Stomach smooth muscle (tissue), 2 donors: Measurements from ENCODE around the gene GLB1L2.

Experiments used
- H3K27ac ChIP-seq: one replicate; pipeline ENCODE4 v1.7.0; 2013; ENCODE audit warnings: mild to moderate bottlenecking, low read length, inconsistent platforms
- H3K27me3 ChIP-seq, 2 donors: one replicate each; pipeline ENCODE4 v1.7.0; 2013; ENCODE audit warnings: low read length in 2 of 2; ENCODE audit not compliant: insufficient read depth in 2 of 2, control insufficient read depth in 1 of 2
- H3K36me3 ChIP-seq, 2 donors: one replicate each; pipeline ENCODE4 v1.7.0; 2013; ENCODE audit warnings: low read length in 2 of 2; ENCODE audit not compliant: control insufficient read depth in 2 of 2, insufficient read depth in 2 of 2
- H3K4me1 ChIP-seq: one replicate; pipeline ENCODE4 v1.7.0; 2013; ENCODE audit warnings: low read length; ENCODE audit not compliant: control insufficient read depth, insufficient read depth
- H3K4me3 ChIP-seq, 2 donors: one replicate each; pipeline ENCODE4 v1.7.0; 2013; ENCODE audit warnings: low read length in 2 of 2
- H3K9ac ChIP-seq, 2 donors: one replicate each; pipeline ENCODE4 v1.7.0; 2013; ENCODE audit warnings: low read length in 2 of 2, mild to moderate bottlenecking in 1 of 2
- H3K9me3 ChIP-seq, 2 donors: one replicate each; pipeline ENCODE4 v1.7.0; 2013; ENCODE audit warnings: low read length in 2 of 2; ENCODE audit not compliant: control insufficient read depth in 2 of 2
- donor health status: healthy.
- donor health status: Pancreatic carcinoma.

The GLB1L2 gene

DNA sequence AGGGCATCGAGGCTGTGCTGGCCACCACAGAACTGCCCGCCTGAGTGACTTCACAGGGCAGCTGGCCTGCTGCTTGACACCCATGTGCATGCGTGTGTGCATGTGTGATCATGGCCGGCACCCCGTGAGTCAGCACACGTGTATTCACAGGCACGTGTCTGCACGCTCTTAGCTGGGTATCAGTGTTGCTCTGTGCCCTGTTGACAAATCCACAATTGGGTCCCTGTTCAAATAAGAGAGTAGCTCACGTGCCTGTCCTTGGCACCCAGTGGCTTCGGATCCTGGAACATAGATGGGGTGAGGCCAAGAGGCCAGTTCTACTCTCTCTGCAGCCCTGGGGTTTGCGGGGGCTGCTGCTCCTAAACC lies 66.3 kb downstream of the GLB1L2 start:
- Histone ChIP-seq H3K27ac (no peak overlapping the region), H3K9ac (no peak overlapping the region), H3K27me3 (peaks cover 5 to 8% of the 10 kb centered on the region in 2 donors)

DNA sequence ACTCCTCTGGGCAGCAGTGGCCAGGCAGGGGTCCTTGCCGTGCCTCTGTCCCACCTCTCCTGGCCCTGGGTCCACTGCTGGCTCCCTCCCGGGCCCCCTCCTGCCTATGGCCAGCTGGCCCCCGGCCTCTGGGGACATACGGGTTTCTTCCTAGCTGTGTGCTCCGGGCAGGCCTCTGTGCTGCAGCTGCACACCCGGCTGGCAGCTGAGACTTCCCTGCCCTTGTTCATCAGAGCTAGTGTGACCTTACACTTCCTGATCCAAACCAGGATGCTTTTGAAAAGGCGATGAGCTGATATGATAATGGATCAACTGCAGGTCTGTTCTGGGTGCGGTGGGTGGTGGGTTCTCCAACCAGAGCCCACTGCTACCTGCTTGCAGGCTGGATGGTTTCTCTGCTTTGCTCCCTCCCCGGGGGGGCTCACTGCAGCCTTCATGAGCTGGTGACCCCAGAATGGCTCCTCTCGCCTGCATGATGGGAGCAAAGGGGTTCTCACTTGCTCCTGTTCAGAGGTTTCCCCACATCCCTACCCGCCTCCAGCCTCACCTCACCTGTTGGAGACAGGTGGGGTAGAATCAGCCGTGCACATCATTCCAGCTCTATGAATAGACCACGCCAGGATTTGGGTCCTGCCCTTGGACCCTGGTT lies 67.0 kb downstream of the GLB1L2 start:
- no peaks in the 10 kb centered on the region for H3K36me3 ChIP-seq
- H3K4me3 ChIP-seq, result no peak overlapping the region
- no peak overlapping the region for H3K9ac ChIP-seq
- peaks cover 0 to 4% of the 10 kb centered on the region in 2 donors for H3K9me3 ChIP-seq
- H3K27me3 ChIP-seq, result peaks cover 5 to 8% of the 10 kb centered on the region in 2 donors
- no peaks in the 10 kb centered on the region for H3K4me1 ChIP-seq
- no peak overlapping the region for H3K27ac ChIP-seq

More for the DNA sequence above, 66.3 kb downstream of the GLB1L2 start:
- Histone ChIP-seq H3K4me1 (no peaks in the 10 kb centered on the region), H3K9me3 (peaks cover 0 to 4% of the 10 kb centered on the region in 2 donors), H3K4me3 (no peak overlapping the region), H3K36me3 (no peaks in the 10 kb centered on the region)

DNA sequence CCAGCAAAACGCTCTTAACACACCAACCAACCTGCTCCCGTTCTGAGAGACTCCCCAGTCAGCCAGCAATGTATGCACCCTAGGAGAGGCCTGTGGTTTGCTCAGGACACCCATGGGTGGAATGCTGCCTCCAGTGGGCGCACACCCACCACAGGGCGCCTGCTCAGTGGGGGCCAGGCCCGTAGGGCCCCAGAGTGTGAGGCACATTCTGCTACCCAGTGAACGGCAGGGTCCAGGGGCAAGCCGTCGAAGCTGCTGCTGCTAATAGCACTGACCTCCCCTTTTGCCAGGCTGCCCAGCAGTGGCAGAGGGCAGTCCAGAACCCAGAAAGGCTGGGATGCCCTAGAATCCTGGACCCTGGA lies 67.5 kb downstream of the GLB1L2 start:
- Histone ChIP-seq H3K9ac (no peak overlapping the region), H3K36me3 (no peaks in the 10 kb centered on the region), H3K4me3 (no peak overlapping the region), H3K9me3 (peaks cover 0 to 4% of the 10 kb centered on the region in 2 donors), H3K4me1 (no peaks in the 10 kb centered on the region), H3K27ac (no peak overlapping the region), H3K27me3 (peaks cover 5 to 8% of the 10 kb centered on the region in 2 donors)

- Histone ChIP-seq H3K27ac (no peak overlapping the region), H3K4me1 (no peaks in the 10 kb centered on the region), H3K9ac (no peak overlapping the region), H3K4me3 (no peak overlapping the region), H3K36me3 (no peaks in the 10 kb centered on the region), H3K27me3 (peaks cover 8% of the 10 kb centered on the region in 2 donors), H3K9me3 (peaks cover 0 to 4% of the 10 kb centered on the region in 2 donors)
These were observed 68.2 kb downstream of the GLB1L2 start for GRCh38 chr11:134399996-134400395.

DNA sequence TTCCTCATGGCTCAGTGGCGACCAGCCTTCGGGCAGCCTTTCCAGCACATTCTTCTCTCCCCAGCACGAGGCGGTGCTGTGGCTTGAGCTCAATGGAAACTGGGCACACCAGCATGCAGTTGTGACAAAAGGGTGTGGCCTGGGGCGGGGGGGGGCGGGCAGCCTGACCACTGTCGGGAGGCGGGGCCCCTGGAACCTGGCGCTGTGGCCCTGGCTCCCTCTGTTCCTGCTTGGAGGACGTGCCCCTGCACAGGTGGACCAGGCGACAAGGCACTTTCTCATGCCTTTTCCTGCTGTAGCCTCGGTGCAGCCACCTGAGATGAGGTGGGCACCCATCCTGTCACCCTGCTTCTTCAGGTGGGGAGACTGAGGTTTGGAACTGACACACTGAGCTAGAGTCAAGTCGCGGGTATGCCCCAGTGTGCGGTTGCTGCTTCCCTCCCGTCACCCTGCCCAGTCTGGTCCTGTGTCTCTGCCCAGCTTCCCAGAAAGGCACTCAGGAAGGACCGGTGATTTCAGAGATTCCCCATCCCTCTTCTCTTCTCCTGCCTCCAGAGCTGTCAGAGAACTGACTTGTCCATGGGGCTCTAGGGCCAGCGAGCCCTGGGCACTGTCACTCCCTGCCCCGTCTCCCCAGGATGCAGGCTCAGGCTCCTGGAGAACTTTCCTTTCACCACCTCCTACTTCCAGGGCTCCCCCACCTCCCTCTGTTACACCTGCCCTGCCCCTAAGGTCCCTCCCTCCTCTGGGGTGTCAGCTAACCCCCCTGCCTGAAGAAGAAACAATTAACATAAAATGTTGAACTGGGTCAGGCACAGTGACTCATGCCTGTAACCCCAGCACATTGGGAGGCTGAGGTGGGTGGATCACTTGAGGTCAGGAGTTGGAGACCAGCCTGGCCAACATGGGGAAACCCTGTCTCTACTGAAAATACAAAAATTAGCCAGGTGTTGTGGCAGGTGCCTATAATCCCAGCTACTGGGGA lies 70.3 kb downstream of the GLB1L2 start:
- H3K27me3 ChIP-seq, result peaks cover 12 to 13% of the 10 kb centered on the region in 2 donors
- no peaks in the 10 kb centered on the region for H3K36me3 ChIP-seq
- H3K27ac ChIP-seq, result no peak overlapping the region
- H3K9me3 ChIP-seq, result peaks cover 0 to 4% of the 10 kb centered on the region in 2 donors
- H3K4me1 ChIP-seq, result no peaks in the 10 kb centered on the region
- no peak overlapping the region for H3K9ac ChIP-seq
- no peak overlapping the region for H3K4me3 ChIP-seq

- no peaks in the 10 kb centered on the region for H3K4me1 ChIP-seq
- H3K36me3 ChIP-seq, result no peaks in the 10 kb centered on the region
- H3K27me3 ChIP-seq, result peaks cover 12 to 14% of the 10 kb centered on the region in 2 donors
- no peak overlapping the region for H3K27ac ChIP-seq
- peaks cover 0 to 4% of the 10 kb centered on the region in 2 donors for H3K9me3 ChIP-seq
- H3K4me3 ChIP-seq, result no peak overlapping the region
- no peak overlapping the region for H3K9ac ChIP-seq
These were observed 71.1 kb downstream of the GLB1L2 start for GRCh38 chr11:134402910-134403309.

GRCh38 chr11:134404575-134405341 lies 73.0 kb downstream of the GLB1L2 start:
- Histone ChIP-seq H3K4me1 (no peaks in the 10 kb centered on the region), H3K36me3 (no peaks in the 10 kb centered on the region), H3K27ac (no peak overlapping the region), H3K4me3 (no peak overlapping the region), H3K27me3 (peaks cover 14 to 15% of the 10 kb centered on the region in 2 donors), H3K9ac (no peak overlapping the region), H3K9me3 (peaks cover 0 to 4% of the 10 kb centered on the region in 2 donors)

DNA sequence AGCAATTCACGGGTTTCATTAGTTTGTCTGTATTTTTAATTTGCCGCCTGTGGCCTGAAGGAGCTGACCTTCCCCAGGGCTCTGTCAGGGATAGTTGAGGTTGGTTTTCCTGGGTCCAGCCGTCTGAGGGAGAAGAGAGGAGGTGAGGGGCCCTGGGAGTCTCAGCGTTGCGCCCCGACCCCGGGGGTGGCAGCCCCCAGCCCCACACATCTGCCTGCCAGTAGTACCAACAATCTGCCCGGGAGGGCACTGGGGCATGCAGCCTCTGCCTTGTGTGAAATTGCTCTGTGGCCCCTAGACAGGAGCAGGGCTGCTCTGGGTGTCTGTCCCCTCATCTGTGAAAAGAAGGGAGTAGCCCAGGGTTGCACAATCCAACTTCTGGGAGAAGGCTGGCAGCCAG lies 73.6 kb downstream of the GLB1L2 start:
- no peak overlapping the region for H3K4me3 ChIP-seq
- H3K27me3 ChIP-seq, result peaks cover 21 to 22% of the 10 kb centered on the region in 2 donors
- peaks cover 0 to 4% of the 10 kb centered on the region in 2 donors for H3K9me3 ChIP-seq
- no peak overlapping the region for H3K9ac ChIP-seq
- no peaks in the 10 kb centered on the region for H3K36me3 ChIP-seq
- H3K4me1 ChIP-seq, result no peaks in the 10 kb centered on the region
- H3K27ac ChIP-seq, result no peak overlapping the region

GRCh38 chr11:134405841-134406240 lies 74.1 kb downstream of the GLB1L2 start:
- Histone ChIP-seq H3K36me3 (no peaks in the 10 kb centered on the region), H3K4me1 (no peaks in the 10 kb centered on the region), H3K27ac (no peak overlapping the region), H3K9me3 (peaks cover 0 to 4% of the 10 kb centered on the region in 2 donors), H3K27me3 (peaks cover 25 to 26% of the 10 kb centered on the region in 2 donors), H3K9ac (no peak overlapping the region), H3K4me3 (no peak overlapping the region)
